HFFc6 (cell line): ENCODE data around the gene KCNQ2. TPM values are rescaled to one million over a fixed set of nuclear protein-coding genes. Genes with fewer than 3 reads are reported as not detected.

Experiments used
- DNase-seq: peaks from one replicate; pipeline ENCODE4 v3.0.0-alpha.2; 2018
- H3K27ac Mint-ChIP-seq: 2 replicates; pipeline ENCODE4 v1.8.0; 2020; ENCODE audit warnings: mild to moderate bottlenecking, mixed read lengths
- H3K27me3 Mint-ChIP-seq: 2 replicates; pipeline ENCODE4 v1.8.0; 2021; ENCODE audit warnings: mild to moderate bottlenecking, moderate library complexity, mixed read lengths; ENCODE audit not compliant: insufficient read depth
- H3K36me3 Mint-ChIP-seq: 2 replicates; pipeline ENCODE4 v1.8.0; 2021; ENCODE audit warnings: low read depth, mixed read lengths
- H3K4me1 Mint-ChIP-seq: 2 replicates; pipeline ENCODE4 v1.8.0; 2020; ENCODE audit warnings: low read depth, mixed read lengths
- H3K4me3 Mint-ChIP-seq: 2 replicates; pipeline ENCODE4 v1.8.0; 2020; ENCODE audit warnings: mild to moderate bottlenecking, moderate library complexity, mixed read lengths
- H3K9me3 Mint-ChIP-seq: 2 replicates; pipeline ENCODE4 v1.8.0; 2020; ENCODE audit warnings: mild to moderate bottlenecking, mixed read lengths
- total RNA-seq, 6 experiments: library from RNA; stranded (reverse); fragmentation: NEBNext Ultra II Directional; extraction: Animal tissue kit (Norgen Biotek cat#: 25700); gene quantifications; 2 replicates in 1 of 6; 3 replicates in 5 of 6; pipeline ENCODE4 v1.2.3, GENCODE V29; 2021
- TF ChIP-seq, protein P1 (sequence below): fragments of 200-600 bp; sonication (generic); IDR thresholded peaks from 2 replicates; pipeline ENCODE4 v1.5.0; 2021; ENCODE audit warnings: antibody characterized with exemption, mild to moderate bottlenecking

Gene KCNQ2
- total RNA-seq, 6 experiments from 2014 or later = not detected

GRCh38 chr20:63471002-63471716 is 1.3 kb downstream of the KCNQ2 start:
- Mint-ChIP-seq H3K4me3 (no peak overlapping the region), H3K36me3 (no peaks in the 10 kb centered on the region), H3K27me3 (peaks cover 25% of the 10 kb centered on the region), H3K27ac (no peak overlapping the region), H3K9me3 (no peaks in the 10 kb centered on the region), H3K4me1 (no peaks in the 10 kb centered on the region)
- TF ChIP-seq, protein P1, sequence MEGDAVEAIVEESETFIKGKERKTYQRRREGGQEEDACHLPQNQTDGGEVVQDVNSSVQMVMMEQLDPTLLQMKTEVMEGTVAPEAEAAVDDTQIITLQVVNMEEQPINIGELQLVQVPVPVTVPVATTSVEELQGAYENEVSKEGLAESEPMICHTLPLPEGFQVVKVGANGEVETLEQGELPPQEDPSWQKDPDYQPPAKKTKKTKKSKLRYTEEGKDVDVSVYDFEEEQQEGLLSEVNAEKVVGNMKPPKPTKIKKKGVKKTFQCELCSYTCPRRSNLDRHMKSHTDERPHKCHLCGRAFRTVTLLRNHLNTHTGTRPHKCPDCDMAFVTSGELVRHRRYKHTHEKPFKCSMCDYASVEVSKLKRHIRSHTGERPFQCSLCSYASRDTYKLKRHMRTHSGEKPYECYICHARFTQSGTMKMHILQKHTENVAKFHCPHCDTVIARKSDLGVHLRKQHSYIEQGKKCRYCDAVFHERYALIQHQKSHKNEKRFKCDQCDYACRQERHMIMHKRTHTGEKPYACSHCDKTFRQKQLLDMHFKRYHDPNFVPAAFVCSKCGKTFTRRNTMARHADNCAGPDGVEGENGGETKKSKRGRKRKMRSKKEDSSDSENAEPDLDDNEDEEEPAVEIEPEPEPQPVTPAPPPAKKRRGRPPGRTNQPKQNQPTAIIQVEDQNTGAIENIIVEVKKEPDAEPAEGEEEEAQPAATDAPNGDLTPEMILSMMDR = no peak
- no peak for DNase-seq

GRCh38 chr20:63470410-63470809 is 2.0 kb downstream of the KCNQ2 start:
- H3K4me1 Mint-ChIP-seq = no peaks in the 10 kb centered on the region
- H3K27ac Mint-ChIP-seq = no peak overlapping the region
- no peaks in the 10 kb centered on the region for H3K36me3 Mint-ChIP-seq
- no peak for DNase-seq
- TF ChIP-seq, protein P1 = no peak
- no peak overlapping the region for H3K4me3 Mint-ChIP-seq
- no peaks in the 10 kb centered on the region for H3K9me3 Mint-ChIP-seq
- peaks cover 22% of the 10 kb centered on the region for H3K27me3 Mint-ChIP-seq

GRCh38 chr20:63469713-63470101 is 2.7 kb downstream of the KCNQ2 start:
- Mint-ChIP-seq H3K27me3 (peaks cover 22% of the 10 kb centered on the region), H3K27ac (no peak overlapping the region), H3K36me3 (no peaks in the 10 kb centered on the region), H3K9me3 (no peaks in the 10 kb centered on the region), H3K4me1 (no peaks in the 10 kb centered on the region), H3K4me3 (no peak overlapping the region)
- TF ChIP-seq, protein P1 = no peak
- no peak for DNase-seq

- no peaks in the 10 kb centered on the region for H3K9me3 Mint-ChIP-seq
- H3K4me1 Mint-ChIP-seq = no peaks in the 10 kb centered on the region
- H3K4me3 Mint-ChIP-seq = no peak overlapping the region
- TF ChIP-seq, protein P1 = no peak
- H3K27me3 Mint-ChIP-seq = peaks cover 17% of the 10 kb centered on the region
- DNase-seq = no peak
- H3K27ac Mint-ChIP-seq = no peak overlapping the region
- no peaks in the 10 kb centered on the region for H3K36me3 Mint-ChIP-seq
Measured at GRCh38 chr20:63469019-63469712, 3.3 kb downstream of the KCNQ2 start.

DNA sequence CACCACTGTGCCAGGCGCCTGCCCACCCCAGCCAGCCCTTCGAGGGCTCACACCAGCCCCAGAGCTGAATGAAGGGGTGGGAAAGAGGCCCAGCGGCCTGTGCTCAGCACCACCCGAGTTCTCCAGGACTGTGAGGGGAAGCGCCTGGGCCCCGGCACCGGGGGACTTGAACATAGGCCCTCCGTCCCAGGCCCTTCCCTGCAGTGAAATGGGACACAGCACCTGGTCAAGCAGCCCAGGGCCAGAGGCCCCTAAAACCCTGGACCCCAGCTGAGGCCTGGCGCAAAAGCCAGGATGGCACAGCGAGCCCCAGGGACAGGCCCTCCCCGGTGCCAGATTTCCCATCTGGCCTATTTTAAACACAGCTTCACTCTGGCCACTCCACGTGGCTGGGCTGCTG is 4.0 kb downstream of the KCNQ2 start:
- H3K36me3 Mint-ChIP-seq = no peaks in the 10 kb centered on the region
- no peak for DNase-seq
- peaks cover 18% of the 10 kb centered on the region for H3K27me3 Mint-ChIP-seq
- H3K27ac Mint-ChIP-seq = no peak overlapping the region
- H3K9me3 Mint-ChIP-seq = no peaks in the 10 kb centered on the region
- H3K4me1 Mint-ChIP-seq = no peaks in the 10 kb centered on the region
- TF ChIP-seq, protein P1 = no peak
- no peak overlapping the region for H3K4me3 Mint-ChIP-seq
